GM12878 (cell line): Measurements from ENCODE around the gene PPP3CB. TPM values are rescaled to one million over a fixed set of nuclear protein-coding genes. Genes with fewer than 3 reads are reported as not detected.

Experiments
- ATF3 ChIP-seq: IDR thresholded peaks from 2 replicates; pipeline ENCODE4 v1.6.1; 2011; ENCODE audit warnings: low read depth, mild to moderate bottlenecking, low read length, moderate library complexity, borderline replicate concordance; ENCODE audit errors: extremely low read depth
- ATF7 ChIP-seq: fragments of 450-650 bp; IDR thresholded peaks from 2 replicates; pipeline ENCODE4 v1.6.1; 2016; ENCODE audit warnings: low read depth, mild to moderate bottlenecking
- BCL3 ChIP-seq: IDR thresholded peaks from 2 replicates; pipeline ENCODE4 v1.6.1; 2011; ENCODE audit warnings: borderline replicate concordance, low read depth, mild to moderate bottlenecking, moderate library complexity, low read length; ENCODE audit not compliant: insufficient read depth, poor library complexity, severe bottlenecking
- CBX3 ChIP-seq: fragments of 200-600 bp; sonication (generic); IDR thresholded peaks from 2 replicates; pipeline ENCODE4 v1.6.1; 2016; ENCODE audit warnings: low read depth, borderline replicate concordance
- CBX5 ChIP-seq: sonication (generic); IDR thresholded peaks from 2 replicates; pipeline ENCODE4 v1.6.1; 2016; ENCODE audit warnings: low read depth, moderate library complexity, mild to moderate bottlenecking, inconsistent platforms
- HCFC1 ChIP-seq: fragments of 150-350 bp; IDR thresholded peaks from 2 replicates; pipeline ENCODE4 v1.6.1; 2014; ENCODE audit warnings: low read length
- HDGF ChIP-seq: fragments of 450-650 bp; IDR thresholded peaks from 2 replicates; pipeline ENCODE4 v1.6.1; 2016; ENCODE audit warnings: antibody characterized with exemption
- KAT2A ChIP-seq: conservative IDR thresholded peaks from 2 replicates; pipeline ENCODE4 v1.6.1; 2011; ENCODE audit warnings: low read depth, low read length; ENCODE audit not compliant: control insufficient read depth
- KDM1A ChIP-seq: fragments of 200-600 bp; sonication (generic); IDR thresholded peaks from 2 replicates; pipeline ENCODE4 v1.6.1; 2016; ENCODE audit warnings: borderline replicate concordance
- MTA3 ChIP-seq: IDR thresholded peaks from 2 replicates; pipeline ENCODE4 v1.6.1; 2012; ENCODE audit warnings: low read length, inconsistent platforms, borderline replicate concordance
- SMAD5 ChIP-seq: IDR thresholded peaks from 2 replicates; pipeline ENCODE4 v1.6.1; 2016; ENCODE audit warnings: antibody characterized with exemption, low read depth
- SMC3 ChIP-seq: IDR thresholded peaks from 2 replicates; pipeline ENCODE4 v1.6.1; 2011; ENCODE audit warnings: low read length, improper control_type of control experiment, borderline replicate concordance
- ZBED1 ChIP-seq: IDR thresholded peaks from 2 replicates; pipeline ENCODE4 v1.6.1; 2016; ENCODE audit warnings: borderline replicate concordance
- polyA plus RNA-seq, 11 experiments: library from polyadenylated mRNA; depleted of rRNA in 4 of 11; unstranded in 6 of 11; stranded (reverse) in 5 of 11; fragments of >200 nt; fragmentation: Nextera tagmentation in 4 of 11; fragmentation: Illumina TruSeq in 1 of 11; extraction: Ambion mirVana in 4 of 11; extraction: Trizol in 1 of 11; gene quantifications; 1 replicate in 1 of 11; 2 replicates in 10 of 11; pipeline versions ENCODE4 v1.2.1 to v1.2.3, GENCODE V29; 2011 to 2016; ENCODE audit warnings: inconsistent platforms in 2 of 11, missing spikeins in 2 of 11, low read depth in 1 of 11
- total RNA-seq, 4 experiments: library from RNA; depleted of rRNA in 3 of 4; stranded (reverse); fragments of >200 nt in 3 of 4; fragmentation: Illumina TruSeq in 1 of 4; extraction: Trizol in 1 of 4; gene quantifications; 2 replicates each; pipeline versions ENCODE4 v1.2.1 to v1.2.3, GENCODE V29; 2013 to 2021
- TF ChIP-seq, protein P1 (sequence below): fragments of 450-650 bp; IDR thresholded peaks from 2 replicates; pipeline ENCODE4 v1.6.1; 2017; ENCODE audit warnings: mild to moderate bottlenecking
- TF ChIP-seq, protein P2 (sequence below): fragments of 450-650 bp; formaldehyde crosslinking; IDR thresholded peaks from 2 replicates; pipeline ENCODE4 v1.4.0; 2022; ENCODE audit warnings: mild to moderate bottlenecking, moderate library complexity

The PPP3CB gene
- total and polyA plus RNA-seq, 10 of the 15 experiments (the other 5 are each of a cell fraction or from before 2014, with no cell fraction given), result 11.4 to 46.4 (median 19.3) TPM

DNA sequence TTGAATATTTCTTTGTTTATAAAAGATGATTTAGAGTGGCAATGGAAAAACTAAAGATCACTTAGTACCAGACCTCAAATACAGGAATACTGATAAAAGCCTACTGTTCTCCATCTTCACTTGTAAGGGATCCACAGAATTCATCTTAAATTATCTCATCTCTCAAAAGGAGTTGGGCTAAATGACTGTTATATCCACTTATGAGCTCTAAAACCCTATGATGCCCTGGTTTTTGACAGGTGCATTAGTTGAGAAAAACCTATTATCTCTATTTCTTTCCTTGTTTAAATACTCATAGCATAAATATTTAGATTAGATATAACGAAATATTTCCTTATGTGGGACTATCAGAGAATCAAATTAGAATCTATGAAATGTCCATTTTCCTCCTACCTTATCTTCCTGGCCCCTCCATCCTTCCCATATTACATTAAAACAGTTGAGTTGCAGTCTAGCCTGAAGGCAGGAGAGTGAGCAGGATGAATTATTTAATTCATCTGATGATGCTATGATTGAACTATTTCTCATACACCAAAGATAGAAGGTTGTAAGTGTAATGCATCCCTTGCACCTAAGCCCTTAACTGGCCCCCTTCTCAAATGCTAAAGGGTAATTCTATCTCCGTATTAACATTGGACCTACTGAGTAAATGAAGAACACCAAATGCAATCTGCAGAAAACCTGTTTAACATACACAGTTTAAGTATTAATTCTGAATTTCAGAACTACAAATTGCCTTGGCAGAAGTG, 29.7 kb downstream of the PPP3CB start (continued):
- TF ChIP-seq ATF3, result no peak
- TF ChIP-seq HCFC1, result no peak
- TF ChIP-seq, protein P1, sequence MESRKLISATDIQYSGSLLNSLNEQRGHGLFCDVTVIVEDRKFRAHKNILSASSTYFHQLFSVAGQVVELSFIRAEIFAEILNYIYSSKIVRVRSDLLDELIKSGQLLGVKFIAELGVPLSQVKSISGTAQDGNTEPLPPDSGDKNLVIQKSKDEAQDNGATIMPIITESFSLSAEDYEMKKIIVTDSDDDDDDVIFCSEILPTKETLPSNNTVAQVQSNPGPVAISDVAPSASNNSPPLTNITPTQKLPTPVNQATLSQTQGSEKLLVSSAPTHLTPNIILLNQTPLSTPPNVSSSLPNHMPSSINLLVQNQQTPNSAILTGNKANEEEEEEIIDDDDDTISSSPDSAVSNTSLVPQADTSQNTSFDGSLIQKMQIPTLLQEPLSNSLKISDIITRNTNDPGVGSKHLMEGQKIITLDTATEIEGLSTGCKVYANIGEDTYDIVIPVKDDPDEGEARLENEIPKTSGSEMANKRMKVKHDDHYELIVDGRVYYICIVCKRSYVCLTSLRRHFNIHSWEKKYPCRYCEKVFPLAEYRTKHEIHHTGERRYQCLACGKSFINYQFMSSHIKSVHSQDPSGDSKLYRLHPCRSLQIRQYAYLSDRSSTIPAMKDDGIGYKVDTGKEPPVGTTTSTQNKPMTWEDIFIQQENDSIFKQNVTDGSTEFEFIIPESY, result no peak
- TF ChIP-seq BCL3, result no peak
- no peak for TF ChIP-seq KAT2A
- no peak for TF ChIP-seq SMC3
- TF ChIP-seq MTA3, result no peak
- no peak for TF ChIP-seq CBX5
- no peak for TF ChIP-seq CBX3
- no peak for TF ChIP-seq SMAD5
- no peak for TF ChIP-seq HDGF
- TF ChIP-seq KDM1A, result no peak
- TF ChIP-seq ATF7, result no peak
- TF ChIP-seq, protein P2, sequence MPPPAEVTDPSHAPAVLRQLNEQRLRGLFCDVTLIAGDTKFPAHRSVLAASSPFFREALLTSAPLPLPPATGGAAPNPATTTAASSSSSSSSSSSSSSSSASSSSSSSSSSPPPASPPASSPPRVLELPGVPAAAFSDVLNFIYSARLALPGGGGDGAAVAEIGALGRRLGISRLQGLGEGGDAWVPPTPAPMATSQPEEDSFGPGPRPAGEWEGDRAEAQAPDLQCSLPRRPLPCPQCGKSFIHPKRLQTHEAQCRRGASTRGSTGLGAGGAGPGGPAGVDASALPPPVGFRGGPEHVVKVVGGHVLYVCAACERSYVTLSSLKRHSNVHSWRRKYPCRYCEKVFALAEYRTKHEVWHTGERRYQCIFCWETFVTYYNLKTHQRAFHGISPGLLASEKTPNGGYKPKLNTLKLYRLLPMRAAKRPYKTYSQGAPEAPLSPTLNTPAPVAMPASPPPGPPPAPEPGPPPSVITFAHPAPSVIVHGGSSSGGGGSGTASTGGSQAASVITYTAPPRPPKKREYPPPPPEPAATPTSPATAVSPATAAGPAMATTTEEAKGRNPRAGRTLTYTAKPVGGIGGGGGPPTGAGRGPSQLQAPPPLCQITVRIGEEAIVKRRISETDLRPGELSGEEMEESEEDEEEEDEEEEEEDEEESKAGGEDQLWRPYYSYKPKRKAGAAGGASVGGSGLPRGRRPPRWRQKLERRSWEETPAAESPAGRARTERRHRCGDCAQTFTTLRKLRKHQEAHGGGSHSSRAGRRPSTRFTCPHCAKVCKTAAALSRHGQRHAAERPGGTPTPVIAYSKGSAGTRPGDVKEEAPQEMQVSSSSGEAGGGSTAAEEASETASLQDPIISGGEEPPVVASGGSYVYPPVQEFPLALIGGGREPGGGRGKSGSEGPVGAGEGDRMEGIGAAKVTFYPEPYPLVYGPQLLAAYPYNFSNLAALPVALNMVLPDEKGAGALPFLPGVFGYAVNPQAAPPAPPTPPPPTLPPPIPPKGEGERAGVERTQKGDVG, result no peak
- no peak for TF ChIP-seq ZBED1
- TF ChIP-seq, all 136 proteins: peak for 0
